ENCODE measurements around the gene CENPC.

Gene CENPC, protein sequence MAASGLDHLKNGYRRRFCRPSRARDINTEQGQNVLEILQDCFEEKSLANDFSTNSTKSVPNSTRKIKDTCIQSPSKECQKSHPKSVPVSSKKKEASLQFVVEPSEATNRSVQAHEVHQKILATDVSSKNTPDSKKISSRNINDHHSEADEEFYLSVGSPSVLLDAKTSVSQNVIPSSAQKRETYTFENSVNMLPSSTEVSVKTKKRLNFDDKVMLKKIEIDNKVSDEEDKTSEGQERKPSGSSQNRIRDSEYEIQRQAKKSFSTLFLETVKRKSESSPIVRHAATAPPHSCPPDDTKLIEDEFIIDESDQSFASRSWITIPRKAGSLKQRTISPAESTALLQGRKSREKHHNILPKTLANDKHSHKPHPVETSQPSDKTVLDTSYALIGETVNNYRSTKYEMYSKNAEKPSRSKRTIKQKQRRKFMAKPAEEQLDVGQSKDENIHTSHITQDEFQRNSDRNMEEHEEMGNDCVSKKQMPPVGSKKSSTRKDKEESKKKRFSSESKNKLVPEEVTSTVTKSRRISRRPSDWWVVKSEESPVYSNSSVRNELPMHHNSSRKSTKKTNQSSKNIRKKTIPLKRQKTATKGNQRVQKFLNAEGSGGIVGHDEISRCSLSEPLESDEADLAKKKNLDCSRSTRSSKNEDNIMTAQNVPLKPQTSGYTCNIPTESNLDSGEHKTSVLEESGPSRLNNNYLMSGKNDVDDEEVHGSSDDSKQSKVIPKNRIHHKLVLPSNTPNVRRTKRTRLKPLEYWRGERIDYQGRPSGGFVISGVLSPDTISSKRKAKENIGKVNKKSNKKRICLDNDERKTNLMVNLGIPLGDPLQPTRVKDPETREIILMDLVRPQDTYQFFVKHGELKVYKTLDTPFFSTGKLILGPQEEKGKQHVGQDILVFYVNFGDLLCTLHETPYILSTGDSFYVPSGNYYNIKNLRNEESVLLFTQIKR

DNA sequence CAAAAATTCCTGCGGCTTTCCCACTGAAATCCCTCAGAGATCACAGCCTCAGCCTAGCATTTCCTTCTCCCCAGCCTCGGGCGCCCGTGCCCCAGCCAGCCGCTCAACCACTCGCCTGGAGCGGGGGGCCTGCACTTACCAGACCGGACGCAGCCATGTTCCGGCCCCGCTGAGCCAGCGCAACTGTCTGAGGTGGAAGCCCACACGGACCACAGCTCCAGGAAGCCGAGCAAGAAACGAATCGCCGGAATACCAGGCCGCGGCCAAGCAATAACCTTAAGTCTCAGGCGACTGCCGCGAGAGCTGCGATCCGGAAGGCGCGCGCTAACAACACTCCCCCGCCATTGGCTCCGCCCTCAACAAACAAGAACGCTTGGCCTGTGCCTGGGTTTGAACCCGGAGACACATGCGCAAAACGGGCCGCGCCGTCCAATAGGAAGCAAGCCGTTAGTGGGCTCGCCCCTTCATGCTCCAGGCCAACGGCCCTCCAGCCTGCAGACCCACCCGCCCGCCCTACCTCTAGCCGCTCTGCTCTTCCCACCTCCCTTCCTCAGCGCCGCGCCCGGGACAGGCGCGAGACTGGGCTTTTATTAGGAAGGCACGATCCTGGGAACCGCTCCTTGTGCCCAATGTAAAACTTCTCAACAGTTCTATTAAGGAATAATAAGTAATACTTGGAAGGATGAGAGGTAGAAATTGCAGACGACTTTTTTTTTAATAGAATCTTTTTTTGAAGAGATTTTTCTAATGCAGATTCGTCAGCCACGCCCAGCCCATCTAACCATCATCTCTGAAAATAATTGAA is at the start of gene CENPC:
Gene CENPC (minus strand): TSS at position 305 of the 805 bp plus-strand sequence. CDS start 148 bp downstream, at position 157.
- no peaks in the 10 kb centered on the region for H3K27me3 ChIP-seq (ENCODE audit: insufficient read depth, poor library complexity, severe bottlenecking)
- TF ChIP-seq, protein P1, sequence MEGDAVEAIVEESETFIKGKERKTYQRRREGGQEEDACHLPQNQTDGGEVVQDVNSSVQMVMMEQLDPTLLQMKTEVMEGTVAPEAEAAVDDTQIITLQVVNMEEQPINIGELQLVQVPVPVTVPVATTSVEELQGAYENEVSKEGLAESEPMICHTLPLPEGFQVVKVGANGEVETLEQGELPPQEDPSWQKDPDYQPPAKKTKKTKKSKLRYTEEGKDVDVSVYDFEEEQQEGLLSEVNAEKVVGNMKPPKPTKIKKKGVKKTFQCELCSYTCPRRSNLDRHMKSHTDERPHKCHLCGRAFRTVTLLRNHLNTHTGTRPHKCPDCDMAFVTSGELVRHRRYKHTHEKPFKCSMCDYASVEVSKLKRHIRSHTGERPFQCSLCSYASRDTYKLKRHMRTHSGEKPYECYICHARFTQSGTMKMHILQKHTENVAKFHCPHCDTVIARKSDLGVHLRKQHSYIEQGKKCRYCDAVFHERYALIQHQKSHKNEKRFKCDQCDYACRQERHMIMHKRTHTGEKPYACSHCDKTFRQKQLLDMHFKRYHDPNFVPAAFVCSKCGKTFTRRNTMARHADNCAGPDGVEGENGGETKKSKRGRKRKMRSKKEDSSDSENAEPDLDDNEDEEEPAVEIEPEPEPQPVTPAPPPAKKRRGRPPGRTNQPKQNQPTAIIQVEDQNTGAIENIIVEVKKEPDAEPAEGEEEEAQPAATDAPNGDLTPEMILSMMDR (IDR thresholded peaks at IDR 0.05; ENCODE audit: poor library complexity, severe bottlenecking): no peak
- peak within 1 kb of the TSS; percentile 87 for H3K4me3 ChIP-seq (ENCODE audit: severe bottlenecking)
- ATAC-seq (ENCODE audit: low read depth) (peak; percentile 96), DNase-seq (ENCODE audit: low spot score) (peak; percentile 96)
- no peaks in the 10 kb centered on the region for H3K9me3 ChIP-seq (ENCODE audit: severe bottlenecking)
- H3K27ac ChIP-seq (ENCODE audit: poor library complexity, severe bottlenecking): peak within 1 kb of the TSS; percentile 65
- peaks cover 16% of the 10 kb centered on the region for H3K4me1 ChIP-seq (ENCODE audit: insufficient read depth, poor library complexity, severe bottlenecking)
- peaks cover 31% of the 10 kb centered on the region for H3K36me3 ChIP-seq (ENCODE audit: low read depth)

DNA sequence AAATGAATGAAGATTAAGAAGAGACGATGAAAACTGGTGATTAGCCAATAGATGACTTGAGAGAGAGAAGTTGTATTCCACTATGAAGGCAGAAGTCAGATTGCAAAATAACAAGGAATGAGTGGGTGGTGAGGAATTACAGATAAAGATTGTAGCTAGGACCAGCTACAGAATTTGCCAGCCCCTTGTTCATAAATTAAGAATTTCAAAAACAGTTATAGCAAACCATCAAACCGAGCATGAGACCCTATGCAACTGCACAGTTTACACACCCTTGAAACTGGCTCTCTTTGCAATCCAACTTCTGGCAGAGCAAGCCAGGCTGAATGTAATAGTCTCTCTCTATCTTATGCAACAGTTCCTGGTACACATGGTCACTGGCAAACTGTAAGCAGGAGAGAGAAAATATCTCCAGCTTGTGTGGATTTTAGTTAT is 48.5 kb upstream of the CENPC start:
- ATAC-seq (ENCODE audit: low read depth): no peak
- H3K27me3 ChIP-seq (ENCODE audit: insufficient read depth, poor library complexity, severe bottlenecking): peaks cover 3% of the 10 kb centered on the region

DNA sequence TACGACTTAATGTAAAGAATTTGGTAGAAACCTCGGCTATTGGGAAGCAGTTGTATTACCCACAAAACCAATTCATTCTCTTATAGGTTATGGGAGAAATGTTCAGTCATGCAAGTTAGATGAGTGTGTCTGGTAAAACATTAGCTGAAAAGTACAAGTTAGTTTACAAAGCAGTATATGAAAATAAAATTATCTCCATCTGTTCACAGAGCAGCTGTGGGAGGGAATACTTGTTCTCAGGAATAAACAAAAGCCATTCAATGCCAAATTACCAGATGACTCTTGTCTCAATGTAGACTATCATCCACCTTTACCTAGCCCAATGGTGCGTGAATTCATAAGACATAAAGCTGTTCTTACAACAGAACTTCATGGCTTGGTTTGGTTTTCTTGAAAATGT is 41.9 kb upstream of the CENPC start:
- DNase-seq (ENCODE audit: low spot score): no peak
- Histone ChIP-seq H3K9me3 (ENCODE audit: severe bottlenecking) (no peaks in the 10 kb centered on the region), H3K4me1 (ENCODE audit: insufficient read depth, poor library complexity, severe bottlenecking) (no peaks in the 10 kb centered on the region), H3K27me3 (ENCODE audit: insufficient read depth, poor library complexity, severe bottlenecking) (no peaks in the 10 kb centered on the region), H3K36me3 (ENCODE audit: low read depth) (no peaks in the 10 kb centered on the region), H3K4me3 (ENCODE audit: severe bottlenecking) (no peak overlapping the region), H3K27ac (ENCODE audit: poor library complexity, severe bottlenecking) (no peak overlapping the region)
- no peak for ATAC-seq (ENCODE audit: low read depth)
- TF ChIP-seq, protein P1 (IDR thresholded peaks at IDR 0.05; ENCODE audit: poor library complexity, severe bottlenecking): no peak

More for the DNA sequence above, 48.5 kb upstream of the CENPC start:
- Histone ChIP-seq H3K36me3 (ENCODE audit: low read depth) (no peaks in the 10 kb centered on the region), H3K4me1 (ENCODE audit: insufficient read depth, poor library complexity, severe bottlenecking) (no peaks in the 10 kb centered on the region), H3K27ac (ENCODE audit: poor library complexity, severe bottlenecking) (no peak overlapping the region), H3K9me3 (ENCODE audit: severe bottlenecking) (no peaks in the 10 kb centered on the region), H3K4me3 (ENCODE audit: severe bottlenecking) (no peak overlapping the region)
- DNase-seq (ENCODE audit: low spot score): no peak
- TF ChIP-seq, protein P1 (IDR thresholded peaks at IDR 0.05; ENCODE audit: poor library complexity, severe bottlenecking): no peak

DNA sequence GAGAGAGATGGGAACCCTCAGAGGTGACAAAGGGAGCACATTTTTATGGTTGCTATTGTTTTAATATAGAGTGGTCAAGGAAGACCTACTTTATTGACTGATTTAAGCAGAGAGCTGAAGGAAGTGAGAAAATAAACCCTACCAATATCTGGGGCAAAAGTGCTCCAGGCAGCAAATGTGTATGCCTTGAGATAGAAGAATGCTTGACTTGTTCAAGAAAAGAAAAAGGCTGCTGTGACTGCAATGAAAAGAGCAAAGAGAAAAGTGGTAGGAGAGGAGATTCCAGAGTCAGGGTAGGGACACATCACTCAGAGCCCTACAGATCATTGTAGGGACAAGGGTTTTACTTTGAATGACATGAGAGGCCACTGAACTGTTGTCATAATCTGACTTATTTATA is 39.2 kb upstream of the CENPC start:
- no peak overlapping the region for H3K4me3 ChIP-seq (ENCODE audit: severe bottlenecking)
- no peak for DNase-seq (ENCODE audit: low spot score)
- H3K4me1 ChIP-seq (ENCODE audit: insufficient read depth, poor library complexity, severe bottlenecking): no peaks in the 10 kb centered on the region
- TF ChIP-seq, protein P1 (IDR thresholded peaks at IDR 0.05; ENCODE audit: poor library complexity, severe bottlenecking): no peak
- H3K9me3 ChIP-seq (ENCODE audit: severe bottlenecking): no peaks in the 10 kb centered on the region
- H3K27me3 ChIP-seq (ENCODE audit: insufficient read depth, poor library complexity, severe bottlenecking): no peaks in the 10 kb centered on the region
- H3K27ac ChIP-seq (ENCODE audit: poor library complexity, severe bottlenecking): no peak overlapping the region
- no peaks in the 10 kb centered on the region for H3K36me3 ChIP-seq (ENCODE audit: low read depth)
- no peak for ATAC-seq (ENCODE audit: low read depth)
